GM18499 (cell line): ENCODE results near the gene KIZ.

ENCODE experiments used
- ATAC-seq: cut with Tn5 transposase; IDR thresholded peaks from one replicate; pipeline ENCODE4 v1.9.1; 2021; ENCODE audit warnings: moderate number of reproducible peaks; ENCODE audit not compliant: insufficient read depth, unreplicated experiment

The KIZ gene, protein sequence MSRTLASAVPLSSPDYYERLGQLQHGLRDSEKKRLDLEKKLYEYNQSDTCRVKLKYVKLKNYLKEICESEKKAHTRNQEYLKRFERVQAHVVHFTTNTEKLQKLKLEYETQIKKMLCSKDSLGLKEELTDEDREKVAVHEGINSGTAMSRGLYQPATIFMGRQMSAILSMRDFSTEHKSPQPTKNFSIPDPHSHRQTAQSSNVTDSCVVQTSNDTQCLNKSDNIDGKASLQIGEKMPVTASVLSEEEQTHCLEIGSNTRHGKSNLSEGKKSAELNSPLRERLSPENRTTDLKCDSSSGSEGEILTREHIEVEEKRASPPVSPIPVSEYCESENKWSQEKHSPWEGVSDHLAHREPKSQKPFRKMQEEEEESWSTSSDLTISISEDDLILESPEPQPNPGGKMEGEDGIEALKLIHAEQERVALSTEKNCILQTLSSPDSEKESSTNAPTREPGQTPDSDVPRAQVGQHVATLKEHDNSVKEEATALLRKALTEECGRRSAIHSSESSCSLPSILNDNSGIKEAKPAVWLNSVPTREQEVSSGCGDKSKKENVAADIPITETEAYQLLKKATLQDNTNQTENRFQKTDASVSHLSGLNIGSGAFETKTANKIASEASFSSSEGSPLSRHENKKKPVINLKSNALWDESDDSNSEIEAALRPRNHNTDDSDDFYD

DNA sequence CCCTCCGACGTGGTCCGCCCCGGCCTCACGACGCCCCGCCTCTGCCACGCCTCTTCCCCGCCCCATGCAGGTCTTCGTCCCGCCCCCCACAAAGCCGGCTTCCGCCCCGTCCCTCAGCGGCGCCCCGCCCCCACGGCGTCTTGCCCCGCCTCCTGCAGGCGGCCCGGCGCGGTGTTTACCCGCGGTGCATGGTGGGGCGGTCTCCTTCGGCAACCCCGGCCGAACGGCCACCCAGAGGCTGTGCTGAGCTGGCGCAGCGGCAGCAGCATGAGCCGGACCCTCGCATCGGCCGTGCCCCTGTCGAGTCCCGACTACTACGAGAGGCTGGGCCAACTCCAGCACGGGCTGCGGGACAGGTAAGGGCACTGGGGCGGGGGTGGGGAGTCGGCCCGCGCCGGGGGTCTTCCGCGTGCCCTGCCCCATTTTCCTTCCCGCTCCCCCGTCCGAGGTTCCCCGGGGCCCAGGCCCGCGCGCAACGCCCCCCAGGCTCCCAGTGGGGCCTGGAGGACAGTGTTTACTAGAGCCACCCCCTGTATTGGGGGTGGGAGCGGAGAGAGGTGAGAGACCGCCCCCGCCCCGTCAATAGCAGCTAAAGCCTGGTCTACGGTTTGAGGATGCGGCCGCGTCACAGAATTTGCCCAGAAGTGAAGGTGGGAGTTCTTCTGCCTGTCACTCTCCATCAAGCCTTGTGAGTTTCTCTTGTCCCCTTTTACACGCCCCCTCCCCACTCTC, at the start of gene KIZ:
Gene KIZ (plus strand): TSS at position 234 of the 732 bp plus-strand sequence. CDS start 34 bp downstream, at position 268.
- ATAC-seq, result peak; percentile 92

DNA sequence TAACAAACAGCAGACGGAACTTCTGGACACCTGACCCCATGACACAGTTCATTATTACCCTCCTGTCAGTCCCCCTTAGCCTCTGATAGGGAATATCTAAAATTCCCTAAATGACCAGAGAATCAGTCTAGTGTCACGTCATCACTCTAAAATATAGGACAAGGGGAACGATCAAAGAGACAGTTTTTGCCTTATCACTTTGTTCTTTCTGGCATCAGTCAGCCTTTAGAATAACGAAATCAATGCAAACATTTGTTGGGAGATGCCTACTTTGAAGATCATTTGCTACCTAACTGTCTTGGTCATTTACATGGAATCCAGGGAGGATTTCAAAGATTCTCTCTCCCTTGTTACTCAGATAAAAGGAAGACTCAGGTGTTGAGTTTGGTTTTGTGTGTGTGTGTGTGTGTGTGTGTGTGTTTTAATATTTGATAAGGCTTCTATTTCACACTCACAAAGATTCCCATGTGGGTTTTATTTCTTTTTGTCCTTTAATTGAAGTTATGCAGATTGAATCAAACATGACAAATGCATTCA, 48.0 kb upstream of the KIZ start:
- ATAC-seq, result no peak

DNA sequence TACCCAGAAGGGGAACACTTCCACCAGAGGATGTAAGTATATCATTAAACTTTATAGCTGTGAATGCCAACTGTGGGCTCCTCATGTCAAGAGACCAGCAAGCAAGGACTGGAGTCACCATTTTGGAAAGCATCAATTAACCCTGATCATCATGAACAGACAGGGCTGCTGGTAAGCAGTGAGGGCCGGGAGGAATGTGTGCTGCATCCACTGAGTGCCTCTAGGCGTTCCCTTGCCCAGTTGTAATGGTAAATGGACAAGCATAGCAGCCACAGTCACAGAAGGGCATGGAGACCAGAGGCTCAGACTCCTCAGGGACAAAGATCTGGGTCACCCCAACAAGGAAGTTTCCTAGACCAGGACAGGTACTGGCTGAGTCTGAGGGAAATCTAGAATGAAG, 43.3 kb upstream of the KIZ start:
- no peak for ATAC-seq

DNA sequence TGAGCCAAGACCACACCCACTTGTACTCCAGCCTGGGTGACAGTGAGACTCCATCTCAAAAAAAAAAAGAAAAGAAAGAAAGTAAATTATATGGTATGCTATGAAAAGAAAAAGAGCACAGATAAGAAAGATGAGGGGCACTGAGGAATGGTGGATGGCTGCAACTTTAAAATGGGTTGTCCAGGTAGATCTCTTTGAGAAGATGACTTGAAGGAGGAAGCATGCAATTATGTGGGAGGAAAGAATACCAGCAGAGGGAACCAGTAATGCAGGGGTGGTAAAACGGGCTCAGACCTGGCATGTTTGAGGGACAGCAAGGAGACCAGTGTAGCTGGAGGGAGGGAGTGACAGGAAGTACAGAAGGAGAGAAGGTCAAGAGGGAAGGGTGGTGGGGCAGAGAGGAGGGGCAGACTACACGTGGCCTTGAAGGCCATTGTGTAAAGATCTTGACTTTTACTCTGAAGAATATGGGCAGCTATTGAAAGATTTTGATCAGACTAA, 42.0 kb upstream of the KIZ start:
- ATAC-seq, result no peak

DNA sequence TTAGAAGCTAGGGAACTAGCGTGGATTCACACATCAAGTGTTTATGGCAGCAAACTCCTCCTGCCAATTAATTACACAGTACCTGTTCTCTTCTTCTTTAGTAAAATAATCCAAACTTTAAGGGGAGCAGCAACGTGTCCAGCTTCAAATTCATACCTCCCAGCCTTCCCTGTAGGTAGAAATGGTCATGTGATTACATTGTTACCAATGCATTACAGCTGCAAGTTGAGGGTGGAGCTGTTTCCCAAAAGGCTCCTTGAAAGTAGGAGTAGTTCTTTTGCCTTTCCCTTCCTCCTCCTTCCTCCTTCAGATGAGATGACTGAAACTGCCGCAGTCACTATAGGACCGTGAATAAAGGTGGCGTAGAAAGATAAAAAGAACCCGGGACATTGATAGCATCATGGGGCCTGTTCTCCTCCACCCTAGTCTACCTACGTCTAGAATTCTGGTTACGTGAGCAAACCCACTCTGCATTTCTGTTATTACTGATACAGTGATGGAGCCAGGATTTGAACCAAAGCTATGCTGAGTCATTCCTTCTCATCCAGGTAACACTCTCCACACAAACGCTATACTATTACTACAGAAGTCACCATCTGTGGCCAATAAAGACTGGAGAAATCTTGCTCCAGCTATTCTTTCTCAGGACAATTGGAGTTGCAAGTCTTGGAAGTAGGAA, 37.9 kb upstream of the KIZ start:
- ATAC-seq, result no peak

DNA sequence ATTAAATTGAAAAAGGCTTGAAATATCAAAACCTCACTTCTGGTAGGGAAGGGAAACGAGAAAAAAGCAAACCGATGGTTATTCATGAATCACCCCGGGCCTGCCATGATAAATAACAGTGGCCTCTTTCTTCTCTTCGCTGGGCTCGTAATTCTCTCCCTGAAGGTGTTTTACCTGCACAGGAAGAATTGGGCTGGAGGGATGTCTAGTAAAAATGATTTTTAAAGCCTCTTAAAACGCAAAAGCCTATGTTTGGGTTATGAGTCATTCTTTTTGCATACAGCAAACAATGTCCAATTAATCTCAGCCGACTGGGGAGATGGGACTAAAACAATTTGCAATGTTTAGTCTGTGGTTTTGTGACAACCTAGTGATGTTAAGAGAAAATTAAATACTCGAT, 36.5 kb upstream of the KIZ start:
- ATAC-seq, result no peak

DNA sequence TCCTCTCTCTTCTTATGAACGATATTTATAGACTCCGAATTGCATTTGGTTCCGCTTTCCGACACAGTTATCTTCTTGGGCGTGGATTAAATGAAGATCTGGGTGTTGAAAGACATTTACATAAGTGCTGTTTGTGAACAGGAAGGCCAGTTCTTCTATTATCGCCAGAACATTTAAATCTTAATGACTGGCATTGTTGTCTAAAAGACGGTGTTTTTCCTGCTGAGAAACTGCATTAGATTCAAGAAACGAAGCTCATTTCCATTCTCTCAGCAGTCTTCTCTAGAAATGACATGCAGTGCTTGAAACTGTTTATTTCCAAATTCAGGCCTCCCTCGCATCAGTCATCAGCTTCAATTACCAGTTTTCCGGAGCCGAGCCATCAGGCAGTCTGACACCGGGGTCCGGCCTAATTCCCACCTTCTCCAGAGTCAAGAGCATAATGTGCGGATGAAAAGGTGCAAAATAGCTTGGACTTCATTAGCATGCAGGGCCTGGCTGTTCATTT, 35.7 kb upstream of the KIZ start:
- no peak for ATAC-seq

DNA sequence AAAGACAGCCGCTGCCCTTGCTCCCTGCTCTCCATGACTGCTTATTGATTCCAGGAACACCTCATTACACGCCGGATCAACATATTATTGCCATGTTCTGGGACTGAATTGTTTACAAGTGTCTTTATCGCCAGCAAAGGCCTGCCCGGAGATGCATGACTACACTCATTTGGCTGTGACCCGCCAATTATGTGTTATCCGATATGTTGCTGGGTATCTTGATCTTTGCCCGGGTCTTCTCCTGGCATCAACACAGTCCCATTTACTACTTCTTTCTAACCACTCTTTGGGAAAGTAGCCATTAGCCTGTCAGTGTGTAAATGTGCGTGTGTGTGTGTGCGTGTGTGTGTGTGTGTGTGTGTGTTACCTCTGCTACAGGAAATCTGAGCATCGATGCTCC, 35.2 kb upstream of the KIZ start:
- ATAC-seq, result no peak

DNA sequence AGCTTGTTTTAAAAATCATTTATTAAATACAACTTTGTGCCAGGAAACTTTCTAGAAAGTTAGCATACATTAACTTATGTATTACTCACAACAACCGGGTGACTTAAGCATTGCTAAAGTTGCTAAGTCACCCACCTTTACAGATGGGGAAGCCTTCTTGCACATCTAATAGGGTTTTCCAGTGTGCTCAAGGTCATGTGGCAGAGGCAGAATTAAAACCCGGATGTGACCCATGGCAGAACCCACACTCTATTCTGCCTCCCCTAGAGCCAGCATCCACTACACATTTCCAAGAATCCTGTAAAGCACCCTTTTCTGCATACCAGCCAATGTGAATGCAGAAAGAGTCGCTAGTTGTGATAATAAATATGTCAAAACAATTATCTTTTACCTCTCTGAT, 33.1 kb upstream of the KIZ start:
- ATAC-seq, result no peak

DNA sequence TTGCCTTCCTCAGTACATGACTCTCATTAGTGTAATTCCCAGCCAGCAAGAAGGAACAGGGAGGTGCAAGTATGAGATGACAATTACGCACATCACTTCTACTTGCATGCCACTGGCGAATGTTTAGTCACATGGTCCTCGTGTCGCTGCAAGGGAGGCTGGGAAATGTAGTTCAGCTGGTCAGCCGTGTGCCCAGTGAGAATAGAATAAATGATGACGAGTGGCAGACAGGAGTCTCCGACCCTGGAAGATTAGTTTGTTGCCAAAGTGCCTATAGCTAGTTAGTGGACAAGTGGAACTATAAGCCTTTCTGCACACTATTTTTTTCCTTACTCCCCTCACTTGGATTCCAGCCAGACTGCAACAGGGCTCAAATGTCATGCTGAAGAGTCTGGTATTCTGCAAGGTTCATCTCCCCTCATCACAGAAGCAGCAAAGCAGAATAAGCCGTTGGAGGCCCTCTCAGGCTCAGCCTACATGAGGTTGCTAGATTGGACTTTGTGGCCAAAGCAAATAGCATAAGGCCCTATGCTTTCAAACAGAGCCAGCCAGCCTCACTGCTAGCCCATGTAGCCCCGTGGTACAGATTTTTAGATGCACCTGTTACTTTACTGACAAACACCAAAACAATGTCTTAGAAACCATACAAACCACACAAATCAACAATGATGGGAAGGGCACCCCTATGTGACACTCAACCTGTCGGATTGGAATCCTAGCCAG, 29.4 kb upstream of the KIZ start:
- no peak for ATAC-seq

DNA sequence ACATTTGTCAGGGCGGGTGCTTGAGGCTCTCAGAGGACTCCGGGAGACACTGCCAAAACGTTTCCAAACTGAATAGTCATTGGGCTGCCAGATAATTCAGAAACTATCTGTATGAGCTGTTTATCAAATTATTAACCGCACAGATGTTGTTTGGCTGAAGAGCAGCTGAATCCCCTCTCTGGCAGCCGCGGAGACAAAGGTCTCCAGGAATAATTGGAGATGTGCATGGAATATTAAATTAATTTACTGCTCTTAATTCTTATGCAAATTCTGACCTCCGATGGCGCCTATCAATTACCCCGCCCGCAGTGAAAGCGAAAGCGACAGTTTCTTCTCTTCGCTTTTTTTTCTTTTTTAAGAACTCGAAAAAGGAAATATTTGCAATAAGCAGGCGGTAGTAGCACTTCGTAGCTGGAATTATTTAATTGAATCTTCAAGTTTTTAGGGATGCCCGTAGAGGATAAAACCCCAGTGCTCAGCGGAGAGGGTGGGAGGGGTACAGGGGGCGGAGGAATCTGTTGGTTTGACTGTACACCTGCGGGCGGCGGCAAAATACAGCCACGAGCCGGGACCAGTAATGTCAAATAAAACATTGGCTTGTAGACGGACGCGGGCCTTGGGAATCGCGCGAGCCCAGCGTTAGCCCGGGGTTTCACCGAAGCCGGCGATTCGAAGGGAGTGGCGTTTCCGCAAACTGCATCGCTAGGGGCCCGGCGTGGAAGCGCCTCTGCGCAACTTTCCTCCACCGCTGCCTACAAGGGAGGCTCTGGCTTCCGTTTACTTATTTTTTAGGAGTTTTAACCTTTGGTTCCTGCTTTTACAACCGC, 25.9 kb upstream of the KIZ start:
- no peak for ATAC-seq

DNA sequence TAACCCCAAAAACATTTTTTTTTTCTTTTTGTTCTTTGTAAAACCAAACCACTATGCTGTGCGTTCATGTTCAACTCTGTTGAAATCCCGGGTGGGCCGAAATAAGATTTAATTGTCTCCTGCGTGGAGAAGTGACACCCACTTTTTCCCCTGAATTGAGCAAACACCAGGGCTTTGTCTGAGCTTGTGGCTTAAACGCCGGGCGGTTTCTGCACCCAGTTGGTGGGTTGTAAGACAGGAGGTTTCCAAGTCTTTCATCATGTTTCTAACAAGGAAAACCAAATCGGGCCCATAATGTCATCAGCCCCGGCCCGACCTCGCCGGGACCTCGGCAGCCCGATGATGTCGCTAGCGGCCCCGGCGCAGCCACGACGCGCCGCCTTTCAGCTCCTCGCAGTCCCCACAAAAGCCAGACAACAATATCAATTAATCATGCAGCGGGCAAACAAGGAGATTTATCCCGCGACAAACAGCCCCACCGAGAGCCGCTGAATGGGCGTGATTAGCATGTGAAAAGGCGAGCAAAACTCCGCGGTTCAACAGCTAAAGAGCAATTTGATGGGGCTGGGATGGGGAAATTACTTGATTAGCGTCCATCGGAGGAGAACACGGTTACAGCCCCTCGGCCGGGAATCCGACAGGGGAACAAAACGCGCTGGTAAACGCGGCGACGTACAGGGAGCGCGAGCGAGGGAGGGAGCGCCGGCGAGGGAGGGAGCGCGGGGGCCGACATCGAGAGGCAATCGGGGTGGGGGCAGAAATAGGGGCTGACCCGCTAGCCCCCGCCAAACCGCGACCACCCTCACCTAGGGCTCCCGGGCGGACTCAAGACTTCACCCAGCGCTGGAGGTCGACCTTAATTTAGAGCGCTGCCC, 25.1 kb upstream of the KIZ start:
- no peak for ATAC-seq

DNA sequence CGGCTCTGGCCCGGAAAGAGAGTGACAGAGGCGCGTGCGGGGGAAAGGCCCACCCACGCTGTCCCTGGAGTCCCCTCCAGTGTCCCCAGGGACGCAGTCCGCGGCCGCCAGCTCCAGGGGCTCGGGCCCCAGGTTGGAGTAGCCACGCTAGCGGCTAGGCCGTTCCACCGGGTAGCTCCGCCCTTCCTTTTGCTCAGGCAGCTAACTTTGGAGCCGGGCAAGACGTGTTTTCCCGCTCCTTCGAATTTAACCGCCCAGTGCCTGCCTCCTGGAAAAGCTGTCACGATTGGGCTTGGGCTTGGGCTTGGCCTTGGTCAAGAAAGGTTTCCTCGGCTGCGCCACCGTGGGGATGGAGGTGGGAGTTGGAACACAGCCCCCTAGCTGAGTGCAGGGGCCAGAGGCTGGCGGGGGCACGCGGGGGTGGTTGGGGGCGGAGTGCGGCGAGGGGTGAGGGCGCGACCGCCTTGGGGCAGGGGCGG, 24.4 kb upstream of the KIZ start:
- ATAC-seq, result no peak

DNA sequence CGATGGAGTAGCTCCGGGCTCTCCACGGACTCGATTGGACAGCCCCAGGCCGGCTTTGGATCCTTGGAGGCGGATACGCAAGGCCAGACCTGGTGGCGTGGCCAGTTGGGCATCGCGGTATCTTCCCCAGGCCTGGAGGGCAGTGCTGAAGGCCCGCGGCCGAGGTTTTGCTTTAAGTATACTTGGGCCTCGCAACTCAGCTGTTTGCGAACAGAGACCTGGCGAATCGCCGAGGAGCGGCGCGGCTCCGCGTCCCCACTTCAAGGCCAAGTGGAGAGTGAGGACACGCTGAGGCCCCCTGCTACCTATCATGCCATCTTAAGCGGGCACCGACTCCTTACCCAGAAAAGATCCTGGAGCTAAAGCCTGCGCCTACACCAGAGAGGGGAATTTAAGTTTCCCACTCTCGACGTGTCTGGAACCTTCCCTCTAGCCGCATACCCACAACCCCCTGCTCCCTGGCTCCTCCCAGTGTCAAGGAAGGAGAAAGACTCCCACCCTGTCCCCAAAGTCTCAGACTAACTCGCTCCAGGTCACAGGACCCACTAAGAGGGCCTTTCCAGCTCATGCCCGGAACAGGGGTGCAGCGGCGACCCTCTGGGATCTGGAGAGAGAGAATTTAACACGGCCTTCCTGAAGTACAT, 23.8 kb upstream of the KIZ start:
- no peak for ATAC-seq

DNA sequence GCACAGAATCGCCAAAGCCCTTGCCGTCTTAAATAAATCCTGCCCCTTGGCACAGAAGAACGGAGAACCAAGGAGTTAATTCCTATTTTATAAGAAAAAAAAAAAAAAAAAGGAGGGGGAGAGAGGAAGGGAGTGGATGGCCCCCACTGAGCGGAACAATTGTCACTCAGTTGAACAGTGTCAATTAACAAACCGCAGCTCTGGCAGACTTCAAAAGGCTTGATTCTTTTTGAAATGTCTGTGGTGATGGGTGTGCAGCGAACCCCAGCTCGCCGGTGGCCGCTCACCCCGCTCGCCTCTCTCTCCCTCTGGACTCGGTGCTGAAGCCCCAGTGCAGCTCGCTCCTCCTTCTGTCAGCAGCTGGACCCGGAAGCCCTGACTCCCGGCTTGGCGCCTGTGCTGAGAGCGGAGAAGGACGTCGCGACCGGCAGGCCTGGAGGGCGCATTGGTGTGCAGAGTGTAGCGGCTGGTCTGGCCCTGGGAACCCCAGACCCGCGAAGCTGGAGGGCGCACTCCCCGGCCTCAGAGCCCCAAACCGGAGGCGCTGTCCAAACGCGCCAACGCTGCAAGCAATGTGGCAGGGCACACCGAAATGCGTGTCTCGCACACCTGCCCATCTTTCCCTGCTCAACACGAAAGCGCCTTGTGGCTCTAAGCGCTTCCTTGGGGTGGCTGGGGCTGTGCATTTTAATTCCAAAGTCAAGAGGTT, 23.1 kb upstream of the KIZ start:
- ATAC-seq, result no peak
